Dermis microvascular lymphatic vessel endothelial cell (primary cell): ENCODE measurements around the gene BICRA. TPM values are rescaled to one million over a fixed set of nuclear protein-coding genes. Genes with fewer than 3 reads are reported as not detected.

Experiments used
- DNase-seq, 2 donors: peaks; one replicate each; pipeline versions ENCODE4 v3.0.0 to v3.0.0-alpha.2; 2010; ENCODE audit warnings: low read depth in 2 of 2
- total RNA-seq: library from RNA; depleted of rRNA; stranded (reverse); fragments of >200 nt; gene quantifications from 2 replicates; pipeline ENCODE4 v1.2.1, GENCODE V29; 2014

BICRA gene
- total RNA-seq, 1 donor from 2014 or later = 2.8 TPM

DNA sequence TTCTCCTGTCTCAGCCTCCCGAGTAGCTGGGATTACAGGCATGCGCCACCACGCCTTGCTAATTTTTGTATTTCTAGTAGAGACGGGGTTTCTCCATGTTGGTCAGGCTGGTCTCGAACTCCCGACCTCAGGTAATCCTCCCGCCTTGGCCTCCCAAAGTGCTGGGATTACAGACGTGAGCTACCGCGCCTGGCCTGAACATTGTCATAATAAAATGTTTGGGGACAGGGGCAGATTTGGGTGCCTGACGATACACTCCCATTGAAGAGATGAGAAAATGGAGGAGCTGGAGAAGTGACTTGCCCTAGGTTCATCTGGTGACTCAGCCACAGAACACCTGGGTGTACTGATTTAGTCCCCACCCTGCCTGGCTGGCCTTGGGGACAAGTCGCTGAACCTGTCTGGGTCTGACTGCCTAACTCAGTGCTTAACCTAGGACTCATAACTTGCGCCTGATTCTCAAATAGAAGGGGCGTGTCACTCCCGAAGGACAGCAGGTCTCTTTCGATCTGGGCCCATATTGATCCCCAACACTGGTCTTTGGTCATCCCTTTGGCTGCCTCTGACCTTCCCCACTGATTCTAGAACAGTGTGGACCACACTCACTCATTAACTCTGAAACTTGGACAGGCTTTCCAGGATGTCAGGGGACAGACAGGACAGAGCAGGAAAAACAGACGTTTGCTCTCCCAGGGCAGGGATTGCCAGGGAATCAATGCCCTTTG lies 7.6 kb upstream of the BICRA start:
- DNase-seq = no peak

DNA sequence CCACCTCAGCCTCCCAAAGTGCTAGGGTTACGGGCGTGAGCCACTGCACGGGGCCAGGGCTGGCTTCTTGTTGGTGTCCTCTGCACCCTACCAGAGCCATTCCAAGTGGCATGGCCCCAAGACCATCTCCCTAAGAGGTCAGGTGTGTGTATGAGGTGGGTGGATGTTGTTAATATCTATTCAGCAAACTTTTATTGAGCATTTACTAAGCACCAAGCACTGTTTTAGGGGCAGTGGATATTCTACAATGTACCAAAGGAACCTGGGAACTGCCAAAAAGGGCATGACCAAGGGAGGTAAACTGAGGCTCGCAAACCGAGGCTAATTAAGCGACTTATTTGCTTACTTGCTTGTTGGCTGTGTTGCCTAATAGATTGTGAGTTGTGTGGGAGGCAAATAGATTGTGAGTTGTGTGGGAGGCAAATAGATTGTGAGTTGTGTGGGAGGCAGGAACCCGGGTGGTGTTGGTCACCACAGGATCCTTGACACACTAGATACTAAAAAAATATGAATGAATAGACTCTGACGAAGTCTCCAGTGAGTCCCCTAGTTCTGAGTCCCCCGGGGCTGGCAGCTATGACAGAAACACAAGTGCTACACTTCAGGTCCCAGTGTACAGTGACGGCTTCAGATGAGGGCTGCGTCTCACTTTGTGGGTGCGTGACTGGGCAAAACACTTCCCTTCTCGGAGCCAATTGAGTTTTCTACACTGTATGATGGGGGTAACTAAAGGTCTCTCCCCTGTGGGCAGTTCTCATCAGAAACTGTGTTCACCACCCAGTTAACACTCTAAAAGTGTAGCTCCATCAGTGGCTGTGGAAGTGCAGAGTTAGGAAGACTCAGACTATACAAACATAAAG lies 5.0 kb upstream of the BICRA start:
- no peak for DNase-seq

DNA sequence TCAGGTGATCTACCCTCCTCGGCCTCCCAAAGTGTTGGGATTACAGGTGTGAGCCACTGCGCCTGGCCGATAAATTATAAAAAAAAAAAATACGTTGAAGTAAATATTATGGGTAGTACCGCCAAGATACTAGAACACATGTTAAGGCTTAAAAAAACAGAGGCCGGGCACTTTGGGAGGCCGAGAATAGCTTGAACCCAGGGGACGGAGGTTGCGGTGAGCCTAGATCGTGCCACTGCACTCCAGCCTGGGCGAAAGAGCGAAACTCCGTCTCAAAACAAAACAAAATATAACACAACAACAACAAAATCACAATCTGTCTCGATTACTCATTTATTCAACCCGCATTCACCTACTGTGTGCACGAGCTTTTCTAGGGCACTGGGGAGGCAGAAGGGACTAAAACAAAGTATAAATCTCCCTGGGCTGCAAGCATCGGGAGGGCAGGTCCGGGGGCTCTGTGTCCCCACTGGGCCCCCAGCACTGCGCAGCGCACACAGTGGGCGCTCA lies 1.3 kb upstream of the BICRA start:
- DNase-seq = no peak

DNA sequence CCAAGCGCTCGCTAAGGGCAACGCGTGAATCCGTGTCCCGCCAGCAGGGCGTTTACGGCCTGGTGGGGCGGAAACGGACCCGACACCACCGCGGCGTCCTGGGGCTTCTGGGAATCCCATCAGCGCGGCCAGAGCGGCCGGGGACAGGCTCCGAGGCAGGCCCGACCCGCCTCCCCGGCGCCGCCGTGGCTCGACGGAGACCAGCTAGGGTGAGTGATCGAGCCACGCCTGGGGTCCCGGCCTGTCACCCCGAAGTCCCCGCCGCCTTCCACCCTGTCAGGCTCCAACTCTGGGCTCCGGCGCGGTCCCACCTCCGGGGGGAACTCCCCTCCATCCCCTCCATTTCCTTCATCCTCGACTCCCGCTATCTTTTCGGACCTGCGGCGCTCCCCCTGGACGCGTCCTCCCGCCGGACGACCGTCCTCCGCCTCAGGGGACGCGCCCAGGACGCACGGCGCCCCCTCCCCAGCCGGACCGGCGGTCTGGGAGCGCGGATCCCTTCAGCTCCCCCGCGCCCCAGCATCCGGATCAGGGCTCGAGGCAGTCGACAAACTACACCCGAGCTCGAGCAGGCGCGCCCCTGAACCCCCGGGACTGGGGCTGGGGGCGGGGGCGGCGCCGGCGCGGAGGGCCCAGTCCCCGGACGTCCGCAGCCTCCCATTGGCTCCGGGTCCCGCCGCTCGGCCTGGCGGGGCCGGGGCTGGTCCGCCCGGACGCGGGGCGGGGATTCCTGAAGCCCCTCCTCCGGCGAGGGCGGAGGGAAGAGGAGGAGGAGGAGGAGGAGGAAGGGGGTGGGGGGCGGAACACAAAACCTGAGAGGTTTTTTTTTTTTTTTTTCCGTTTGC lies 638 bp upstream of the BICRA start:
- peak; percentile 80 to 94 for DNase-seq

DNA sequence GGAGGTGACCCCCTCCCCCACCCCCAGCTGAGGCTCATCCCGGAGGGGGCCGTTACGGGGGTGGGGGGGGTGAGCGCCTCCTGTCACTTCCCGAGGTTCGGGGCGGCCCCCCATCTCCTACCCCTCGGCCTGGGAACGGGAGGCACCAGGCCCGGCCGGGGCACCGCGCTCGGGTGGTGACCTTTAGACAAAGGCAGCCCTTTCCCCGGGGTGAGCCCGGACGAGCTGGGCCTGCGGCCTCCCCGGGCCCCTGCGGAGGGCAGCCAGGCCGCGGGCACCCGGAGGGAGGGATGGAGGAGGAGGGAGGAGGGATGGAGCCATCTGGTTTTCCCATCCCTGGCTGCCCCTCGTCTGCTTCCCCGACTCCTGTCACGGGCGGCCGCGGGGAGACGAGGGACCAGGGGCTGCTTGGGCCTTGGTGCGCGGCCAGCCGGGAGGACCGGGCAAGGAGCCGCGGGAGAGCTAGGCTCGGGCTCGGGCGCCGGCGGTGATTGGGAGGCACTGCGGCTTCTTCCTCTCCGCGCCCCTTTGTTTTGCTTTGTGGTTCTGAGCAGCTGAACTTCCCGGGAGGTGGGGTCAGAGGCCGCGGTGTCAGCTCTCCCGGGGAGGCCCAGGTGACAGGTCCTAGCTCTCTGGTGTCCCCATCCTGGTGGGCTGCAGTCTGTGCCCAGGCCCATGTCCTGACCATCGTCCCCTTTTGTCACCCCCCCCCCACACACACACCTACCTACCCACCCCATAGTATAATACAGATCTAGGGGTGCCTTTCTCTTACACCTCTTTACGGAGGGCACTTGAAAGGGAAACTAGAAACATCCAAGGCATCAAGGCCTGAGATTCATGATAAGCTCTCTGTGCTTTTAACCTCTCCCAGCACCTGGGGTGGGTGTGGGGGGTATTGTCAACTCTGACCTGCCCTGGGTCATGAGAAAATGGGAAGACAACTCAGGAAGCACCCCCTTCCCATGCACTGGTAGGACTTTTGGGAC lies 1.3 kb downstream of the BICRA start:
- peak in 1 of 2 donors; percentile 35 for DNase-seq

DNA sequence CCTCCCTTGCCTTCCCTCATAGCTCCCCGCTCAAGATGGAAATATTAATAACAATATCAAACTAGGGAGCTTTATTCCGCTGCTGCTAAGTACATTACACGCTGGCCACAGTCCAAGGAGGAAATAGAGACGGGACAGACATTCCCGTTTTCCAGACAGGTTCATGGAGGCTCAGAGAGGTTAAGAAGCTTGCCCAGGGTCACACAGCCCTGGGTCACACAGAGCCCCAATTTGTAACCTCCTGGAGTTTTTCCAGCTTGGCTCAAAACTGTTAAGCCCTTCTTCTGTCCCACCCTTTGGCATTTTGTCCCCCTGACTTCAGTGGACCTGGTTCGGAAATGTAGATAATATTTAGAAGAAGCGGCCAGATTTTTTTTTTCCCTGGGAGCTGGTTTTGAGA lies 2.0 kb downstream of the BICRA start:
- peak in 1 of 2 donors; percentile 47 for DNase-seq

DNA sequence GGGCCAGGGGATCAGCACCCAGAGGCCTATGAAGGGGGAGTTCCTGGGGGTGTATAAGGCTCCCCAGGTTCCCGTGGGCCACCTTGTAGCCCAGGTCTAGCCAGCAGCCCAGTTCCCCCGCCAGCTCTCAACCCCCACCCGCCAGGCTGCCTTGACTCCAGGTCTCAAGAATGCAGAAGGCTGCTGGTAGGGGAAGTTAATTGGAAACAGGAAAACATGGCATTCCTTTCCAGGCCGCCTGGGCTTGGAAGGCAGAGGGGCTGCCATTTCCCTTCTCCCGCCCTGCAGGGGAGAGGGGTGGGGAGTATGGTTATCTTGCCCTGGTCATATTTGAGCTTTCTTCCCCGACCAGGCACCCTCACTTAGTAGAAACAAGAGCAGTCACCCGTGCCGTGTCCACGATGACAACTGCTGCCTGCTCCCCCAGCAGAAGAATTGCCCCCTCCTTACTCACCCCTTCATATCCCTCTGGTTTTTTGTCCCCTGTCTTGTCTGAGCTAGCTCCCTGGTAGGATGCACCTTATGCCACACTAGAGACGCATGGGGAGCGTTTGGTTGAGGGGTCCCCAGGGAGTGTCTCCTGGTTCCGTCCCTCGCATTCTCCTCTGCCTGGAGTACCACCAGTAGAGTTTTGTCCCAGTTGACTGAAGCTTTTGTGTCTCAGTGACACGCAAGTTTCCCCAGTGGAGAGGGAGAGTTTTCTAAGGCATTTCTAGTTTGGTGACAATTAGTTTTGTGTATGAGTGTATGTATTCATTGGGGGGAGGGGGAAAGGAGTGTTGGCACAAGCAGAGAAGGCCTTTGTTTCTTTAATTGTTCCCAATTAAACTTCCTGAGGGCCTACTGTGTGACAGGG lies 4.5 kb downstream of the BICRA start:
- peak in 1 of 2 donors; percentile 64 for DNase-seq

DNA sequence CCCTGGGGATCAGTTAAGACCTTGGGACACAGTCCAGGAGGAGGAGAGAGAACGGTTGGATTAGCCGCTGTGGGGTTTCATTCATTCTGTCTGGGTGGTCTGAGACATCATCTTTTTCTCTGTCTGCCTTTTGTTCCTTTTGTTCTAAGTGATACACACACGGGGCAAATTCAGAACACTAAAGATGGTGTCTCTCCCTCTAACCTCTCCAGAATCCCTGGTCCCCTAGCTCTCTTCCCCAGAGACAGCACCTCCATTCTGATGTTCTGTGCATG lies 5.0 kb downstream of the BICRA start:
- DNase-seq = no peak

DNA sequence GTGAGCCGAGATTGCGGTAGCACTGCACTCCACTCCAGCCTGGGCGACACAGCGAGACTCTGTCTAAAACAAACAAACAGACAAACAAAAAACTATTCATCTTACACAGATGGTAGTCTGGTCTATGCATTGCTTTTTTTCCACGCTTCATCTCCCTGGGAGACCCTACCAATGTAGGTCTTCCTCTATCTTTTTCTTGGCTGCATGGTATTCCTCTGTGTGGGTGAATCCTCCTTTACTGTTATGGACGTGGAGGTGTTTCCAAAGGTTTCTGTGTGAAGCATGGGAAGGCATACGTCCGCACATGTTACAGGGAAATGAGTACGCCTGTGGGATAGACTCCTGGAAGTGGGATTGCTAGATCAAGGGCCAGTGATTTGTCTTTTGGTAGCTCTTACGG lies 5.6 kb downstream of the BICRA start:
- no peak for DNase-seq

DNA sequence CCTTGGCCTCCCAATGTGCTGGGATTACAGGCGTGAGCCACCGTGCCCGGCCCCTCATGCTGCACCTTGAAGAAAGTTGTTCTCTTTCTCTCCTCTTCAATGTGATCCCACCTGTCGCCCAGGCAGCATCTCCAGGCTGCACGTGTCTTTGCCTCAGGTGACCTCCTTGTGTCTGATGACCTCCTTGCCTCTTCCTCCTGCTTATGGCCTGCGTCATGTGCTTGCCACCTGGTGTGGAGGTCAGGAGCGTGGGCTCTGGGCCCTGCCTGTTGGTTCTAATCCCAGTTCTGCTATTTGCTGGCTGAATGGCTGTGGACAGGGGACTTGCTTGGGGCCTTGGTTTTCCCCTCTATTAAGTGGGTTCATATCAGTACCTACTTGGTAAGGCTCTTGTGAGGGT lies 6.3 kb downstream of the BICRA start:
- no peak for DNase-seq

DNA sequence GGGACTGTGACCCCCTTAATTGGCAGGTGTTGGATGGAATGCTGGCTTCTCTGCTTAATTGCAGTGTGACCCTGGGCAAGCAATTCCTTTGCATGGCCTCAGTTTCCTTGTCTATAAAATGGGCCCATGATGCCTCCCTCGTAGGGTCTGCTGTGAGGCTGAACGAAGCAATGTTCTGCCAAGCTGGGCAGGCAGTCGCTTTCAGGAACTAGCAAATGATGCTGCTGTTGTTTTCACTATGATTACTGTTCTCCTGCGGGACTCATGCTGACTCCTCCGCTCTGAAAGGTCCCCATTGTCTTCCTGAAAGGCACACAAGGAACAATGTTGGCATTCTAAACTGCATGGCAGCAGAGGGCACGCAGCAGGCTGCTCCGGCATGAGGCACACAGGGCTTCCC lies 6.8 kb downstream of the BICRA start:
- DNase-seq = no peak

DNA sequence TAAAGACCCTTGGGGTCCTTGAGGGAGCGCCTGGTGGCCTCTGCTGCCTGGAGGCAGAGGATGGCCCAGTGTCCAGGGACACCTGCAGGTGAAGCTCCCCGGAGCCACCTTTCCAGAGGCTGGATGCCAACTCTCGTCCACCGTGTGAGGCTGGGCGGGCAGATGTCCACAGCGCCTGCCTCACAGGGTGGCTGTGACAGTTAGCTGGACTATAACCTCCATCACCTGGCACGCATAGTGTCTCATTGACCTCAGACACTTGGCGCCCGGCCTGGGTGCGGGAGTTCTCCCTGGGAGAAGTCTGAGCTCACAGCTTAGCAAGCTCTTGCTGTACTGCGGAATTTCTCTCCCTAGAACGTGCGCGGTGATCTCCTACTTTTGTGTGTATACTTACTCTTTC lies 9.8 kb downstream of the BICRA start:
- no peak for DNase-seq

DNA sequence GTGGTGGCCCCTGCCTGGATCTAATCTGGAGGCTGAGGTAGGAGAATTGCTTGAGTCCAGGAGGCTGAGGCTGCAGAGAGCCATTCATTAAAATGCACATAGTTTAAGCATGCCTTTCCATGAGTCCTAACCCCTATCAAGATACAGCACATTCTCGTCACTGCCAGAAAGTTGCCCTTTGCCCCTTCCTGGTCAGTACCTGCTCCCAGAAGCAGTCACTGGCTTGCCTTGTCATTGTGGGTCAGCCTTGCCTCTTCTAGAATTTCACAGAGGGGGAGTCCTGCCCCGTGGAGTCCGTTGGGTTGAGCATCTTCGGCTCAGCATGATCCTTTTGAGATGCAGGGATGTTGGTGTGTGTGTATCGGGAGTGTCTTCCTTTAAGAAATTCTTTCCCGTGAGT lies 10.8 kb downstream of the BICRA start:
- DNase-seq = no peak

DNA sequence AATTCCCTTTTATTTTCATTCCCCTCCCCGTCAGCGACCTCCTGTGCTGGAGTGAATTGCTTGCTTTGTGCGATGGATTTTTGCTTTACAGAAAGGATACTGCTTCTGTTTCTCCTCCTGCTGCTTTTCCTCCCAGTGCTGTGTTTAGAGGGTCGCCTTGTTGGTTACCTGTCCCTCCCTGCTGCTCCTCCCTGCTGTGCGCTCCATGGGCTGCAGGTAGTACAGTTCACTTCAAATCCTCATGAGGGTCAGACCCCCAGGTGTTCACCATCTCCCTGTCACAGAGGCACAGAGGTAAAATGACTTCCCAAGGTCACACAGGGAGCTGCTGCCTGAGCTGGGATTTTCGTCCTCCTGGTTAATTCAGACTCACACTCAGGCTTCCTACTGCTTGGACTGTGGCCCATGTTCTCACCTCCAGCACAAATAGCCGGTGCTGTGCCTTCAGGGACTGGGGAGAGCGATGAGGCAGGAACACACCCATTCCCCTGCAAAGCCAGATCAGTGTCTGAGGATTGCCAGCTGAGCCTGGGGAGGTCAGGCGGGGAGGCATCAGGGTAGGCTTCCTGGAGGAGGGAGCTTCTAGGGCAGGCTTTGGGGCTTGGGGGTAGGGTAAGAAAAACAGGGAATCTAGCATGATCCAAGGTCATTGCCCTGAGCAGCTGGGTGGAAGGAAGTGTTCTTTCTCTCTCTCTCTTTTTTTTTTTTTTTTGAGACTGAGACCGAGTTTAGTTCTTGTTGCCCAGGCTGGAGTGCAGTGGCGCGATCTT lies 14.4 kb downstream of the BICRA start:
- DNase-seq = no peak

DNA sequence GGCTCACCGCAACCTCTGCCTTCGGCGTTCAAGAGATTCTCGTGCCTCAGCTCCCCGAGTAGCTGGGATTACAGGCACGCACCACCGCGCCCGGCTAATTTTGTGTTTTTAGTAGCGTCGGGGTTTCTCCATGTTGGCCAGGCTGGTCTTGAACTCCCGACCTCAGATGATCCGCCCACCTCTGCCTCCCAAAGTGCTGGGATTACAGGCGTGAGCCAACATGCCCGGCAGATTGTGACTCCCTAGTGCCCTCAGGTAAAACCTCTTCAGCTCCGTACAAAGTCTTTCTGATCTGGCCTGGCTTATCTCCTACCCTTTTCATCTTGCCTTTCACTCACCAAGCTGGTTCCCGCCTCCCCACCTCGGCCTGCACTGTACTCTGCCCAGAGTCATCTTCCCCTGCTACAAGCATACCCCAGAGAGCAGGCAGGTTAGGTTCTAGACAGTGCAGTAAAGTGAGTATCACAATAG lies 15.0 kb downstream of the BICRA start:
- no peak for DNase-seq

DNA sequence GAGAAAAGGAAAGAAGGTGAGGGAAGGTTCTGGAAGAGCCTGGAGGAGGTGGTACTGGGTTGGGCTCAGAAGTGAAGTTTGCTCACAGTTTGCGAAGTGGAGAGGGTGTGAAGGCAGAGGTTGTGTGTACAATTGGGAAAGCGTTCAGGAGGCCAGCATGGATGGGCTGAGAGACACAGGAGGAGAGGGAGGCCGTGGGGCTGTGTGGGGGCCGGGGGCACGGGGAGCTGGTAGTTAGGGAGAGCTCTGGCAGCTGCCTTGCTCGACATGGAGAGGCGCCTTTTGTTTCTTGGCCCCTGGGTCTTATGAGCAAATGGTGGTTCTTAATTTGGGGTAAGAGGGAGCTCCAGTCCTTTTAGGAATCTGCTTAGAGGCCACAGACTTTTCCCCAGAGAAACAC lies 16.7 kb downstream of the BICRA start:
- no peak for DNase-seq

DNA sequence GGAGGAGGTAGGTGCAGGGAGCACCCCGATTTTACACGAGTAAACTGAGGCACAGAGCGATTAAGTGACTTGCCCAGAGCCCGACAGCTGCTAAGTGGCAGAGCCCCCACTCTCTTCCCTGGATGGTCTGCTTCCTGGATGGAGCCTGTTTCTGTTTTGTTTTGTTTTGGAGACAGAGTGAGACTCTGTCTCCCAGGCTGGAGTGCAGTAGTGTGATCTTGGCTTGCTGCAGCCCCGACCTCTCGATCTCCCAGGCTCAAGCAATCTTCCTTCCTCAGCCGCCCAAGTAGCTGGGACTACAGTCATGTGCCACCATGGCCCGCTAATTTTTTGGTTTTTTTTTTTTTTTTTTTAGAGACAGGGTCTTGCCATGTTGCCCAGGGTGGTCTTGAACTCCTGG lies 17.3 kb downstream of the BICRA start:
- no peak for DNase-seq

DNA sequence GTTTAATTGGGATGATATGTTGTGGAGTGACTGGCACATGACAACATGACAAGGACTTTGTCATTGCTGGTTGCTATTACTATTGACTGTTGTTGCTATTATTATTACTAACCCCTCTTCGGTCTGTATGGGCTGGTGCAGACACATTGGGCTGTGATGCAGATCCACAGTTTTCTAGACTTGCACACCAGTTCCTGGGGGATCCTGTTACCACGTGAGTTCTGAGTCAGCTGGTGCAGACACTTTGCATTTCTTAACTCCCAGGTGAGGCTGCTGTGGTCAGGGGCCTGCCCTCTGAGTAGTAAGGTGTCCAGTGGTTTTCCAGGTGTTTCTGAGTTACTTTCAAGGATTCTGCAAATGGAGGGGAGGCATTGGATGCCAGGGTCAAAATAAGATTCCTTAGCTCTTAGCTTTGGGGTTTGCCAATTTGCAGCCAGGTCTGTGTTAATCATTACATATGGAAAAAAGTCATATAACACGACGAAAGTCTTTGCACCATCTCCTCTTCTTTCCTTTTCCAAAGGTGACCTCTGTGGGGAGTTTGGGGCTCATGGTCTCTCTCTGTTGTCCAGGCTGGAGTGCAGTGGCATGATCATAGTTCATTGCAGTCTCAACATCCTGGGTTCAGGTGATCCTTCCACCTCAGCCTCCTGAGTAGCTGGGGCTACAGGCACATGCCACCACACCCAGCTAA lies 19.3 kb downstream of the BICRA start:
- DNase-seq = no peak
